ENCODE measurements around the gene USH2A. TPM values are rescaled to one million over a fixed set of nuclear protein-coding genes. Genes with fewer than 3 reads are reported as not detected.

Gene USH2A
- total RNA-seq, 1 donor from 2014 or later, result 2.2 TPM

DNA sequence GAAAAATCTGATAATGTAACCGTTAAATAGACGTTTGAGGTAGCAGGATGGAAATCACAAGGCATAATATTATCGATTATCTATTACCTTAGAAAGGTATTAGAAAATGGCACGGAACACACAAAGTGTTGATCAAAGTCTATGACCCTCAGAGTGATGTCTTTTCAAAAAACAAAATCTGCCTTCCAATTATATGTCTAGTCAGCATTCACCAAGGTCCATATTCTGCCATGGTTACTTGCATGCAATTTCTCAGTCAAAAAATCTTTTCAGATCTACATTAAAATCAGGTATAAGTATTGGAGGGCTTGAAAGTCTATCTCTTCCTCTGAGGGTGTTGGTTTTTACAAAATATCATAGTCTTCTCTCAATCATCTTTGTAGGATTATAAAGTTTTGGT lies 774.3 kb downstream of the USH2A start:
- no peak for DNase-seq (ENCODE audit: low spot score)

DNA sequence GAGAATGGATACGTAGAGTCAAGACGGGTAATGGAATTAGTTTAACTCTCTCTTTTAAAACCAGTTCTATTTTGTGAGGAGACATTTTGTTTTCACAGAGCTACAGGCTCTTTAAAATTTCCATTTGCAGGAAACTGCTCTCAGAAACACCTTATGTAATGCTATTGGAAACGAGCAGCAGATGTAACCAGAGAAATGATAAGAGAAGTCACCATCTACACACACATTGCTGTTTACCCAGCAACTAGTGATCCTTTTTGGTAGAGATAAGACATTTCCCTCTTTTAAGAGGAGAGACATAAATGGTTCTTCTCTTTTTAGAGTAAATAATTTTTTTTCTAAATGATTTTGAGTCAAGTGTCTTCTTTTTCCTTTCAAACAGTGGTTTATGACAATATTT lies 775.5 kb downstream of the USH2A start:
- no peak for DNase-seq (ENCODE audit: low spot score)

DNA sequence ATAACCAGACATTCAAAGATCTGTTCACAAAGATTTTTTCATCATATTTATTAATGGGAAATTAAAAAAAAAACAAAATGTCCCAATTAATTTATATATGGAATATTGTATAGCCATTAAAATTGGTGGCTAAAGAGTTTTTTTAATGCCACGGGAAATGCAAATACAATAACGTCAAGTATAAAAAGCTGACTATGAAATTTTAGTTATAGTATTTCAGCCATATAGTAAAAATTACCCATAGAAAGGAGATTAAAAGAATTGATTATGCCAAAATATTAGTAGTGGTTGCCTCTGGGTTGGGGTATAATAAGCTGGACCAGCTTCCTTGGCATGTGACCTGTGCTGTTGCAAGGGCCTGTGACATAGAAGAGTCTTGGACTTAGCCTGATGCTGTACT lies 777.4 kb downstream of the USH2A start:
- DNase-seq (ENCODE audit: low spot score), result no peak

DNA sequence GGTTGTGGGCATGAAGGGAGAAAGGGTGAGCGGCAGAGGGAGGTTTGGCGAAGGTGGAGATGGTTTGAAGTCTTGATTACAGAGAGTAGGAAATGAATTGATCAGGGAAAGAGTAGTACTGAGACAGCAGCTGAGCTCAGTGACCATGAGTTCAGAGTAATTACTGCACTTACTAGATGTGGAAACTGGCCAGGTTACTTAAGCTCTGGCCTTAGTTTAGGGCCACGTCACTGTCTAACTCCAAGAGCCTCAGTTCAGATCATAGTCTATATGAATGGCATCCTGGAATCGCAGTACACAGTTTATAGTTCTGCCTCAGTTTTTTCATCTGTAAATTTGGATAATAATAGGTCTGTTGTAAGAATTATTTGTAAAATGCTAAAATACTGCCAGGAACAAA lies 778.1 kb downstream of the USH2A start:
- no peak for DNase-seq (ENCODE audit: low spot score)

DNA sequence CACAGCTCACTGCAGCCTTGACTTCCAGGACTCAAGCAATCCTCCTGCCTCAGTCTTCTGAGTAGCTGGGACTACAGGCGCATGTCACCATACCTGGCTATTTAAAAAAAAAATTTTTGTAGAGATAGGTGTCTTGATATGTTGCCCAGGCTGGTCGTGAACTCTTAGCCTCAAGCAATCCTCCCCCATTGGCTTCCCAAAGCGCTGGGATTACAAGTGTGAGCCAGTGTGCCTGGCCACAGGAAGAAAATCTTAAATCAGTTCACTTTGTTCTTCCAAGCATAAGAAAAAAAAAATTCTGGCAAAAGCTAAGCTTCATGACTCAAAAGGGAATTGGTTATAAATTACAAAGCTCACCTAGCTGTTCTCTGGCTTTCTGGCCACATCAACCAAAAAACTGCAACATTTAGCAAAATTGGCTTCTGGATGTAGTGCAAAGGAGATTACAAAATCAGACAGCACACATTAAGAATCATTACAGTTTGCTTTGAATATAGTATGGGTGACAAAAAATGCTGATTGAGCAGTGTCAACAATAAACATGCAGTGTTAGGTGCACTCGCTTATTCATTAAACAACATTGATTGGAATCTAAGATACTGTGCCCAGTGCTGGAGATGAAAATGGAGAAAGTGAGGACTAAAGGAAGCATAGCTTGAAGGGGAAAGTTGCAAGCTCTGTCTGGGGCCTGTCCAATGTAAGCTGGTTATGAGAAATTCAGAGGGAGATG lies 779.5 kb downstream of the USH2A start:
- DNase-seq (ENCODE audit: low spot score), result no peak

DNA sequence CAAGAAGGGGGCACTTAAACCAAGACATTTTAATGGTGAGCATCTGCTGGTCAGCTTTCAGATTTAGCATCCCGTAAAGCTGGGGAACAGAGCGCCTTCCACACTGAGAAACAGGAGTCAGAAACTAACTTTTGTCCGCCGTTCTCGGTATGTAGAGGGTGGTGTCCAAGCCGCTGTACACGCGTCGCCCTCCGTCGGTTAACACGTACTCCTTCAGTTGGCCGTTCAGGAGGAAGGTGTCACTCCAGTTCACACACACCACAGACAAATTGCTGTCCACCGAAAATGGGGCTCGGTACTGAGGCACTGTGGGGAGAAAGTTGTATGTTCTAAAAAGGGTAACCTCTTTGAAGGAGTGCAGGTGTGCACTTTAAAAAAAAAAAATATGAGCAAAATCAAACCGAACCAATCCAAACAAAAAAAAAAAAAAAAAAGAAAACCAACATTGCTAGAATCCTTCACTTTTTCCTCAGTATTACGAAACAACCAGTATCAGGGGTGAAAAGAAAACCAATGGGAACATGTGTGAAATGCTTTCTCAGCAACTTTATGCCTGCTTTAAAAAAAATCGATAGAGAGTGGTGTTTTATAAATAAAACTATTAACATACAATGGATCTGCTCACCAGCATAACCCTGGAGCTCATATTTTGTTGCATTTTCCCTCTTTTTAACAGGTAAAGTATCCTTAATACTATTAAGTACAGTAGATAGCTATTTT lies 782.7 kb downstream of the USH2A start:
- DNase-seq (ENCODE audit: low spot score), result no peak

DNA sequence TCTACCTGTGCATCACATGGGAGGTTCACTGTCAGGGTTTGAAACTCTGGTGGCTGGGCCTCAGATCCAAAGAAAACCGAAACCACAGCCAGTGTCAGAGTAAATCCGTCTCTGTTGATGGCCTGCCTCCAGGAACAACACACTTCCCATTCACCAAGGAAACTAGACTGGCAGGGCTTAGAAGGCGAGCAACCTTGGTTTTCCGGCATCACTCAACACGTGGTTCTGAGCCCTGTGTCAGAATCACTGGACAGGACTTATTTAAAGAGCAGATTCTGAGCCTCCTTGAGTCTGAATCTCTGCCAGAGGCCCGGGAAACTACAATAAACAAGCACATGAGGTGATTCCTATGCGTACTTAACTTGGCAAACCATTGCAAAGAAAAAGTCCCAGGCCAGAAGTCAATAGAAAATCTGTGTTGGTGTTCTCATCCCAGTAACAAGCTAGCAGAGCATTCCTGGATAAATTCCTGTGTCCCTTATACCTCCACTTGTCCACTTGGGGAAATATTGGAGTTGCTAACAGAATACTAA lies 786.1 kb downstream of the USH2A start:
- DNase-seq (ENCODE audit: low spot score), result peak; percentile 14

DNA sequence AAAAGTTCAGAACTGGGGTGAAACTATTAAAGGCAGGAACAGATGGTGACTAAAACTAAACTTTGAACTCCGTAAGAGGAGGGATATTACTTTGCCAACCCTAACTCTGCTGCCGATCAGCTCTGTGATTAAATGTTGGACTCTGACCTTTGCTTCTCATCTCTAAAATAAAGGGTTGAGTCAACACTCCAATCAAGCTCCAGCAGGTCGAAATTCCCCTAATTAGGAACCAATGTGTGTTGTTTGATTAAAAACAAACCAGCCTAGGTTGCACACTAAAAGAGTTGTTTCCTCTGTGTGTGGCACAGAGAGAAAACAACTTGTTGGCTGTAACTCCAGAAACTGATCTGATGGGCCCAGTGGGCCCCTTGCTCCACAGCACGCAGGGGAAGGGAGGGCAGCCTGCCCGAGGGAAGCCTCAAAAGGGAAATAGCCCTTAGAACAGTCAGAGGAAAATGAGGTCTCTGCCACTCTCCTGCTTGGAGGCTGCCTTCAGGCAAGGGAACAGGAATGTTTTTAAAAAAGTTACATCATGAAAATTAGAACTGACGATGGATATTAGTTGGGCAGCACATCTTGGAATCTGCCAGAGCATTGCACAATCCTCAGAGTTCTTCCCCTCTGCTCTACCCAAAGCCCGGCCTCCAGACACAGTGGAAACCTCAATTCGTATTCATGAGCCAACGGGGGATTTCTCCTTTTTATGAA lies 786.8 kb downstream of the USH2A start:
- DNase-seq (ENCODE audit: low spot score), result peak; percentile 58

DNA sequence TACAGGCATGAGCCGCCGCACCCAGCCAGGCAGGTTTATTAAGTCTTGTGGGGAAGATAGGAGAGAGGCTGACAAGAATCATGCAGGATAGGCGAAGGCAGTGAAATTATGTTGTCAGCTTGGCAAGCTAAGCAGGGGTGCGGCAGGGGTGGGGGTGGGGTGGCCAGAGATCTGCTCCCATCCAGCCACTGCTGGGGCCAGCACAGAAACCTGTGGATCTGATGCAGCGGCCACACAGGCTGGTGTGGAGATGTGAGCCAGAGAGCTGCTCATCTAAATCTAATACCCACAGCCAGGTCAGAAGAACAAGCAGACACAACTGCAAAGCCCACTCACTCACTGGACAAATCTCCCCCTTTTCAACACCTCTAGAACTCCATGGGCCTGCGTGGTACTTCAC lies 787.4 kb downstream of the USH2A start:
- DNase-seq (ENCODE audit: low spot score), result no peak

DNA sequence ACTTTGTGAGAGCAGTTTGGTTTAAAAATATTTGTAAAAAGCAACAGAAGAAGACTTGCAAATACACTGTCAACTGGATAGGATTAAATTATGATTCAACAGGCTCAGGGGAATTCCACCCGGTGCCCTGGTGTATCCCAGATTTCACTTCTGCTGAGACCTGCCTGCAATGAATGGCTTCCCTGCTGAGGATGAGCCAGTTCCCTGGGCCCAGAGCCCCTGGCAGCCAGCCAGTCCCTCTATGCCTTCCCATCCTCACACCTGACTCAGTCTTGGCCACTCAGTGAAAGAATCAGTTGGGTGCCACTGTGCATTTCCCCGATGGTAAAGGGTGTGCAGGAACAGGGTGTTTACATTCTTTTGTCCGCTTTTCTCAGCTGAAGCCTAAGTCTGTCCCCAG lies 791.8 kb downstream of the USH2A start:
- DNase-seq (ENCODE audit: low spot score), result no peak

DNA sequence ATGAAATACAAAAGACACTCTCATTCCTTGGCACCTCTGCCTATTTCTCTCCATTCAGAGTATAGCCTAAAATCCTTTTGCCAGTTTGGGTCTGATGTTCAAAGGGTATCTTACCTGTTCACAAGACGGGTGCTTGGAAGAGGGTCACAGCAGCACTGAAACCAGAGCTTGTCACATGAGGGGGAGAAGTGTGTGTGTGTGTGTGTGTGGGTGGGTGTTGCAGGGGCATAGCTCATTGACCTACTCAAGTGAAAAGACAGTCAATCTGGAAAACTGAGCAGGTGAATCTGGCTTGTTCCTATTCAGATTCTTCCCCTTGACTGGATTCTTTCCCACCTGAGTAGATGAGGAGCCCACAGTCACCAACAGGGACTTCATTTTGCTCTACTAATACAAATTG lies 792.2 kb downstream of the USH2A start:
- DNase-seq (ENCODE audit: low spot score), result no peak

DNA sequence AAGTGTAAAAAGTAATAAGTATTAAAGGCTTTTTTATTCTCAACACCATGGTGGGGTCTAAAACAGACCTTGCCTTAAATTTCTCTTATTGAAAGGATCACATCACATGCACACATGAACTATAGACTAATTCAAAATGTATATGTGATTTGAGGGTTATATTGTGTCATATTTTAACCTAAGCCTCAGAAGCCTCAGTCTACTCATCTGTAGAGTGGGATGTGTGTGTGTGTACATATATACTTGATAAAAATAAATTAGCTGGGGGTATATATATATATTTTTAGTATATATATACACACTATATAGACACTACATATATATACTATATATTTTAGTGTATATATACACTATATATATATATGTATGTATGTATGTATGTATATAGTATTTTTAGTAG lies 797.3 kb downstream of the USH2A start:
- no peak for DNase-seq (ENCODE audit: low spot score)

DNA sequence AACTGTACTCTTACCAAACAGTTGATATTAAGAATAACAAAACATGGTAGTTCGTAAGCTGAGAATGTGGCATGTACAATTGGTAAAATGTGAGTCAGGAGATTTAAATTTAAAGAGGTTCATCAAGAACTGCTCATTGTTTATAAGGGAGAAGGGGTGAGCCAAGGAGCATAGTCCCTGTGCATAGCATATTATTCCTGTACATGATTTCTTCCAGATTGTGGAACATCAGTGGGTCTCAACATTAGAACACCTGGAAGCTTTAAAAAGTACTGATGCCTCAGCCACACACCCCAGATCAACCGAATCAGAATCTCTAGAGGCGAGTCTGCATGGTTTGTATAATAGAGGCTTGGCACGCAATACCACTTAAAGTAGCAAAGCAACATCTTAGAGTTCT lies 800.1 kb downstream of the USH2A start:
- no peak for DNase-seq (ENCODE audit: low spot score)

DNA sequence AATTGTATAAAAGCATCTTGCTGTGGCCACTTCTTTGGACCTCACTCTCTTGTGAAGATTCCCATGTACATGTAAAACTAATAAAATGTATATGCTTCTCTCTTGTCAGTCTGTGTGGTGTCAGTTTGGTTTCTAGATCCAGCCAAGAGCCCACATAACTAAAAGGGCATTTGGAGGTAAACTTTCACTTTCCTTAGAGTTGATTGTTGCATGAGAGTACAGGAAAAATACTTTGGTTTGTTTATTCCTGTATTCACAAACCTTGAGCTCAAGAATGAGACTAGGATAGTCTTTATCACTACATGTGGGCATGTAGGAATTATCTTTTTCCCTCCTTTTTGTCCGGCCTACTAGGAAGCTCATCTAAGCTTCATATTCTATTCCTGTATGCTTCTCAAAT lies 805.3 kb downstream of the USH2A start:
- DNase-seq (ENCODE audit: low spot score), result no peak

DNA sequence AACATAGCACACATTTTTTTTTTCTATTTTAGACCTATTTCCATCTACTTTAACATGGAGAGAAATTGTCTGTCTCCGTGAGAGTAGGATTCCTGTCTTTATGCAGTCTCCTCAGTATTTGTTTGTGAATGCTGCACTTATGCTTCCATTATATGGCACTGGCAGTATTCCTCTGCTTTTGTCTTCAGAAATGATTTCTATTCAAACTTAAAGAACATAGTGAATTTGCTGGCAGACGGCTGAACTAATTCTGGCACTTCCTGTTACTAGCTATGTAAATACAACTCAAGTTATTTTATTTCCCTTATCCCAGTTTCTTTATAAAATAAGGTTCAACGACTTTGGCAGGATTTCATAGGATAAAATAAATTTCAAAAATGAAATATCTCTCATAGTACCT lies 810.9 kb downstream of the USH2A start:
- no peak for DNase-seq (ENCODE audit: low spot score)

DNA sequence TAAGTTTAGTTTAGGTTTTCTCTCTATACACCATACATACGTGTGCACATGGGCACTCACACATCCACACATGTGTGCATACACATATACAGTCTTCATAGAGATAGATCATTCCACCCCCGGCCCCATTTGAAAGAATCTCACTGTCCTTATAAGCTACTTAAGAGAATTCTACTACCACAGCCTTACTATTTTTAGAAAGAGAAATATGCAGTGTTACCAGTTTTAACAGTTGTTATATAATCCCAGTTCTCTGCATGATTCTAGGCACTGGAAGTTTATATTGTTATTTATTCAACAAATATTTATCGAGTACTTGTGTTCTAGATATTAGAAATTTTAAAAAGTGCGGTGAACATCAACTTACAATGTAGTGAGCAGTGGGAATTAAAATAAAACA lies 814.6 kb downstream of the USH2A start:
- no peak for DNase-seq (ENCODE audit: low spot score)

DNA sequence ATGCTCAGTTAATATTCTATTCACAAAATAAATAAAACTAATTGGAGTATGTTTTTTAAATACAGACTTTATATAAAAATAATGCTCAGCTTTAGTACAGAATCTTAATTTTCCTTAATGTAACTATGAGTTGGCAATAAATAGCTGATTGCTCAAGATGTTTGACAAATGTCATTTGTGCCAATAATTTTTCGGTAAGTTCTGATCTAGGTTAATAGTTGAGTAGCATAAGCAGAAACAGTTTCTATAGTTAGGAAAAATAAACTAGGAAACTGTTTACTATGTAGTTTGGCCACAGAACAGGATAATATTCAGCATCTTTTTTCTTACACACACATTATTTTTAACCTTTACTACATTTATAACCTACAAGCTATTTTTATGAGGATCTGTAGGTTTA lies 815.8 kb downstream of the USH2A start:
- no peak for DNase-seq (ENCODE audit: low spot score)

DNA sequence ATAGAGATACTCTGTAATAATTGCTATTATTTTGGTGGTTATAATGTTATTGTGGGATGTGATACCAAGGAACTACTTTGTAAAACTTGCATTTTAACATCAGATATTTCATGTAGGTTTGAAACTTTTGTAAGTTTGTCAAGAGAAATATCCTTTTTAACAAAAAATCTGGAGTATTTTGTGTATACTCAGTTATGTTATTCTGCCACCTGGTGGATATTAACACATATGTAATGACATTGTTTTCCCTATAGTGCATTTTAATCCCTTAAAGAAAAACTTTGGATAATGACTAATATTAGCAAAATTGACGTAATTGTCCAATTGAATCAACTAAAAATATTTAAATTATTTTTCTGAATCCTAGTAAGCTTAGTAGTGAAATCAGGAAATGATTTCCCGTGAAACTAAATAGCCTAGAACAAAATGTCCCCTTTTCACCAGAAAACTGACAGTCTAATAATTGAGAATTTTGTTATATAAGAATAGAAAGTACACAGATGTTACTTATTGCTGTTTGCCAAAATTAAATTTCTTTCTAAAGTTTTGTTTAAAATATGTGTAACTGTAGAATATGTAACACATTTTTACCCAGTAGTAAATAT lies 816.6 kb downstream of the USH2A start:
- no peak for DNase-seq (ENCODE audit: low spot score)

DNA sequence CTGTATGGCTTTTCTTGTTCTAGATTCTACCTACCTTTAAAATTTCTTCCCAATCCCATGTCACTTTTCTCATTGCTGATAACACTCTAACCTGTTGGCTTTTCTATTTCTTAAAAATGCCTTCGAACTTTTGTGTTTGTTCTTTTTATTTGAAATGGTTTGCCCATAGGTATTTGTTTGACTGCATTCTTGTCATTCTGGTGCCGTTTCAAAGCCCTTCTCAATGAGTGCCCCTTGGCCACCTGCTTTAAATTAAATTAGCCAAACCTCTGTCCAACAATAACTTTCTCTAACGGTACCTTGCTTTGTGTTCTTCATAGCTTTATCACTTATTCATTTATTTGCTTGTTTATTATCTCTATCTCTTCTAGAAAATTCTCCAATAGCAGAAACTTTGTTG lies 817.2 kb downstream of the USH2A start:
- DNase-seq (ENCODE audit: low spot score), result no peak

DNA sequence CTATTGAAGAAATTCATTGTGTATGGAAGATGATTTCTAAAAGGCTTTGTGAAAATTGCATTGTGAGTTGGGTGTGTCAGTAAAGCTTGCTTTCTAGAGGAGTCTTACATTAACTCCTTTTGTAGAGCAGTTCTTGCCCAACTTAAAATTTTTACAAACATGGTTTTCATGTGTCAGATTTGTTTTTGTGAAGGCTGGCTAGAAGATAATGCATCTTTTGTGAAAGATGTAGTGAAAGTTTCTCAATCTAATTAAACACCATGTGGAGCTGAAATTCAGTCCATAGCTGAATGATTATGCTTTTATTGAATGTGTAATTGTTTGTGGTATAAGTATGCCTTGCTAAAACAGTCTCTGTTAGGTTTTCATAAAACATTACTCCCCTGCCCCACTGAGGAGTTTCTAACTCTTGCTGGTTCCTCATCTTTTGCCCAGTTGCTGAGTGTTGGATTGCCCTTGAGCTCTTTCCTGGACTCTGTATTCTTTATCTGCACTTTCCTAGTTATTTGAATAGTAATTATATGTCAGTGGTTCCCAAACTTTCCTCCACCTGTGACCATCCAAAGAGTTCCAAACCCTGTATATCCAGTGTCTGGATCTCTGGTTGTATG lies 818.1 kb downstream of the USH2A start:
- no peak for DNase-seq (ENCODE audit: low spot score)

DNA sequence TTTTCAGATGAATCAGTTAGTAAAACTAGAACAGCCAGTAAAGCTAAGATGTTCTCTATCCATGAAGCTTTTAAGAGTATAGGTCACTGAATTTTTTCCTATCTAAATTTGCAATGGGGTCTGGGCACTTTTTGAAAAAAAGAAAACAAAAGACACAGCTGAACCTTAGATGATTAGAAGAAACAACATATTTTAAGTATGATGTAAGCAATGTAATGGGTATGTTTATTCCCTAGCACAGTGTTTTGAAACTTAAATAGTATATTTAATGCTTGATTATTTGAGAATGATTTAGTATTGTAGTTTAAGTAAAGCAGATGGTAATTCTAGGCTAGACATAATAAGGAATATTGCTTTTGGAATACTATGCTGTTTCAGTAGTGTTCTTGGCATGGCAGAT lies 819.9 kb downstream of the USH2A start:
- no peak for DNase-seq (ENCODE audit: low spot score)

DNA sequence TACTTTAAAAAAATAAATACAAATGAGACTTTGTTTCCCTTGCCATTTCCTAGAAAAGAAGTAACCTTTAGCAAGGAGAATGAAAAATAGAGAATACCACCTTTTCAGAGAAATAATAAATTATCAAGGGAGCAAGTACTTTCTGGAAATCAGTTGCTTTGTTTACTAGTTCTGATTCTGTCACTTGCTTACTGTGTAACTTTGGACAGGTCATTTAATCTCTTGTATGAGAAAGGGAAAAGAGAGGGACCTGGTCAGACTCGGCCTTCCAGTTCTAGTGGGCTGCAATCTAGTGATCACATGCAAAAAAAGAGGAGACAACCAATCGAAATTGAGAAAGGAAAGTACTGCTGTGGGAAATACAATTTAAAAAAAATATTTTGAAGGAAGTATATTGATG lies 822.0 kb downstream of the USH2A start:
- DNase-seq (ENCODE audit: low spot score), result no peak

All from umbilical cord (tissue), 2 donors.